Peyer's patch (tissue), 4 donors: ENCODE results near the gene RPS6KA5. TPM values are rescaled to one million over a fixed set of nuclear protein-coding genes. Genes with fewer than 3 reads are reported as not detected.

Source experiments
- DNase-seq, 3 donors: peaks; one replicate each; pipeline ENCODE4 v3.0.0-alpha.2; 2017 to 2019
- H3K27ac ChIP-seq, 4 donors: fragments of 200-600 bp; sonication (generic); one replicate each; pipeline ENCODE4 v1.5.1; 2016 to 2019
- H3K27me3 ChIP-seq, 2 donors: fragments of 200-600 bp; sonication (generic); one replicate each; pipeline ENCODE4 v1.5.1; 2019
- H3K36me3 ChIP-seq, 3 donors: fragments of 200-600 bp; sonication (generic); one replicate each; pipeline ENCODE4 v1.5.1; 2016 to 2019
- H3K4me1 ChIP-seq, 4 donors: fragments of 200-600 bp; sonication (generic); one replicate each; pipeline ENCODE4 v1.5.1; 2016 to 2019
- H3K4me3 ChIP-seq, 4 donors: fragments of 200-600 bp; sonication (generic); 1 replicate in 3 of 4; 2 replicates in 1 of 4; pipeline ENCODE4 v1.5.1; 2016 to 2019; ENCODE audit warnings: mild to moderate bottlenecking in 1 of 4
- H3K9me3 ChIP-seq, 4 donors: fragments of 200-600 bp; sonication (generic); one replicate each; pipeline ENCODE4 v1.5.1; 2016 to 2019; ENCODE audit warnings: mild to moderate bottlenecking in 1 of 4
- CTCF ChIP-seq, 6 experiments: fragments of 450-650 bp in 4 of 6; fragments of 200-600 bp in 2 of 6; sonication (generic) in 1 of 6; IDR thresholded peaks; one replicate each; pipeline ENCODE4 v1.5.1; 2017 to 2019; ENCODE audit warnings: antibody characterized with exemption in 6 of 6, mild to moderate bottlenecking in 3 of 6, moderate library complexity in 1 of 6
- POLR2A ChIP-seq, 2 donors: fragments of 450-650 bp; IDR thresholded peaks; one replicate each; pipeline ENCODE4 v1.5.1; 2017; ENCODE audit warnings: antibody characterized with exemption in 2 of 2, mild to moderate bottlenecking in 2 of 2, moderate library complexity in 2 of 2
- total RNA-seq, 4 donors: library from RNA; depleted of rRNA; stranded (reverse); fragments of >200 nt; gene quantifications; one replicate each; pipeline ENCODE4 v1.1.0, GENCODE V29; 2016

Gene RPS6KA5
- total RNA-seq, 4 donors from 2014 or later = 10.3 to 15.1 (median 10.6) TPM

- no peaks in the 10 kb centered on the region for H3K27me3 ChIP-seq
- H3K27ac ChIP-seq = no peak overlapping the region
- H3K4me1 ChIP-seq = no peaks in the 10 kb centered on the region
- H3K4me3 ChIP-seq = no peak overlapping the region
- H3K9me3 ChIP-seq = no peaks in the 10 kb centered on the region
- no peak for DNase-seq
- TF ChIP-seq CTCF (IDR thresholded peaks at IDR 0.05) (no peak), POLR2A (IDR thresholded peaks at IDR 0.05) (no peak)
- H3K36me3 ChIP-seq = no peaks in the 10 kb centered on the region
Observed at GRCh38 chr14:90905531-90905930, 154.9 kb downstream of the RPS6KA5 start.

GRCh38 chr14:90903101-90903500 is 157.3 kb downstream of the RPS6KA5 start:
- H3K4me1 ChIP-seq = no peaks in the 10 kb centered on the region
- TF ChIP-seq POLR2A (IDR thresholded peaks at IDR 0.05) (no peak), CTCF (IDR thresholded peaks at IDR 0.05) (peak; percentile 17 to 90 (median 73))
- peaks cover 0 to 11% (median 0%) of the 10 kb centered on the region in 3 donors for H3K36me3 ChIP-seq
- DNase-seq = peak in 2 of 3 donors; percentile 46 to 79
- no peak overlapping the region for H3K4me3 ChIP-seq
- H3K27me3 ChIP-seq = no peaks in the 10 kb centered on the region
- H3K9me3 ChIP-seq = no peaks in the 10 kb centered on the region
- H3K27ac ChIP-seq = no peak overlapping the region

- Histone ChIP-seq H3K9me3 (no peaks in the 10 kb centered on the region), H3K4me1 (no peaks in the 10 kb centered on the region), H3K27me3 (no peaks in the 10 kb centered on the region), H3K4me3 (no peak overlapping the region), H3K36me3 (peaks cover 0 to 33% (median 0%) of the 10 kb centered on the region in 3 donors), H3K27ac (no peak overlapping the region)
- TF ChIP-seq CTCF (IDR thresholded peaks at IDR 0.05) (no peak), POLR2A (IDR thresholded peaks at IDR 0.05) (no peak)
- DNase-seq = no peak
Observed at GRCh38 chr14:90900476-90901083, 159.9 kb downstream of the RPS6KA5 start.

- Histone ChIP-seq H3K27me3 (no peaks in the 10 kb centered on the region), H3K4me1 (no peaks in the 10 kb centered on the region), H3K36me3 (peaks cover 0 to 48% (median 0%) of the 10 kb centered on the region in 3 donors), H3K9me3 (no peaks in the 10 kb centered on the region), H3K27ac (peak overlapping the region in 1 of 4 donors; percentile 3), H3K4me3 (no peak overlapping the region)
- DNase-seq = peak in 2 of 3 donors; percentile 49 to 53
- TF ChIP-seq POLR2A (IDR thresholded peaks at IDR 0.05) (no peak), CTCF (IDR thresholded peaks at IDR 0.05) (no peak)
Observed at GRCh38 chr14:90897022-90897421, 163.4 kb downstream of the RPS6KA5 start.

GRCh38 chr14:90894241-90894640 is 166.2 kb downstream of the RPS6KA5 start:
- TF ChIP-seq CTCF (IDR thresholded peaks at IDR 0.05) (no peak), POLR2A (IDR thresholded peaks at IDR 0.05) (no peak)
- Histone ChIP-seq H3K27me3 (no peaks in the 10 kb centered on the region), H3K27ac (no peak overlapping the region), H3K36me3 (peaks cover 0 to 48% (median 0%) of the 10 kb centered on the region in 3 donors), H3K4me1 (no peaks in the 10 kb centered on the region), H3K4me3 (no peak overlapping the region), H3K9me3 (no peaks in the 10 kb centered on the region)
- DNase-seq = no peak
